Type B pancreatic cell (in vitro differentiated cells): ENCODE measurements around the gene SLAMF6. TPM values are rescaled to one million over a fixed set of nuclear protein-coding genes. Genes with fewer than 3 reads are reported as not detected.

Source experiments
- DNase-seq: peaks from one replicate; pipeline ENCODE4 v3.0.0; 2021; ENCODE audit warnings: mixed read lengths; ENCODE audit not compliant: unreplicated experiment; ENCODE audit errors: extremely low spot score
- H3K27ac Mint-ChIP-seq: 2 replicates; pipeline ENCODE4 v1.8.0; 2021; ENCODE audit warnings: mild to moderate bottlenecking, mixed read lengths
- H3K27me3 Mint-ChIP-seq: 2 replicates; pipeline ENCODE4 v1.8.0; 2021; ENCODE audit warnings: mixed read lengths
- H3K36me3 Mint-ChIP-seq: 2 replicates; pipeline ENCODE4 v1.8.0; 2021; ENCODE audit warnings: mixed read lengths
- H3K4me1 Mint-ChIP-seq: one replicate; pipeline ENCODE4 v1.8.0; 2021; ENCODE audit warnings: mixed read lengths; ENCODE audit not compliant: unreplicated experiment
- H3K4me3 Mint-ChIP-seq: 2 replicates; pipeline ENCODE4 v1.8.0; 2021; ENCODE audit warnings: mild to moderate bottlenecking, mixed read lengths
- H3K9me3 Mint-ChIP-seq: 2 replicates; pipeline ENCODE4 v1.8.0; 2021; ENCODE audit warnings: mixed read lengths
- CTCF ChIP-seq: fragments of 200-600 bp; sonication (generic); conservative IDR thresholded peaks from 2 replicates; pipeline ENCODE4 v1.5.0; 2021; ENCODE audit warnings: antibody characterized with exemption, mild to moderate bottlenecking
- total RNA-seq: library from RNA; stranded (reverse); gene quantifications from 2 replicates; pipeline ENCODE4 v1.2.1, GENCODE V29; 2021; ENCODE audit warnings: low replicate concordance

SLAMF6 gene
- total RNA-seq, 1 donor from 2014 or later: not detected

DNA sequence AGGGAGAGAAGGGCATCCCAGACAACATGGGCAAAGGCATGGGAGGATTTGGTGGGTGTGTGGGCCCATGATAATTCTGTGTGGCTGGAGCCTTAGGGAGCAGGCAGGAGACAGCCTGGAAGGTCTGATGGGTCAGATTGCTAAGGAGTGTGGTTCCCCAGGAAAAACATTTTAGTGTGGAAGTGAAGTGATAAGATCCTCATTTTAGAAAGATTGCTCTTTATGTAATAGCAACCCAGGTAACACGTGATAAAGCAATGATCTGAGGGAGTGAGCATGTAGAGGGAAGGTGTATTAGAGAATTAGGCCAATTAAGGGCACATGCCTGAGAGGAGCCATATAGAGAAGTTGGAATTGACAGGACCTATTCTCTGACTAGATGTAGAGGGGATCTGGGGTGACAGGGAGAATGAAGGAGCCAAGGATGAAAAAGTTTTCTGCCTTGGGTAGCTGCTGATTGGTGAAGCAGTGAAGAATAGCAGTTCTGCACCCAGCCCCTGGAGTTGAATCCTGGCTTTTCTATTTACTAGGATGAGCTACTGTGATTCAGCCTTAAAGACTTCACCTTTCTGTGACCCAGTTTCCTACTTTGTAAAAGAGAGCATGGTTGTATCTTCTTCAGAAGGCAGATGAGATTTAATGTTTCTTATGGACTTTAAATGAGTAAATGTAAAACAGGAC lies 18.7 kb upstream of the SLAMF6 start:
- H3K27ac Mint-ChIP-seq: no peak overlapping the region

DNA sequence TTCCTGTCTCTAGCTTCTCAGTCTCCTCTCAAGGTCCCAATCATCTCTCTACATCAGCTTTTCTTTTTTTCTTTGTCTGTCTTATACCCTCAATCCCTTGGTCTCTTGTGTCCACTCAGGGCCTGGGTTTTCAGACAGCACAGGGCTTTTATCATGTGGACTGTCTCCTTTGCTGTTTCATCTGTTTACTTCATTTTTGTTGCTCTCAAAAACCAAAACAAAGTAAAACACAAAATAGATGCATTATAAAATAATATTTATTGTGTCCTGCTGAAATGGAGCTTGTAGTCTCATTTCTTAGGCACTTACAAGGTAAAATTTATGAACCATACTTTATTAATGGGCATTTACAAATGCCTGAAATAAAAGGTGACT lies 17.8 kb upstream of the SLAMF6 start:
- no peak overlapping the region for H3K4me3 Mint-ChIP-seq
- no peak for TF ChIP-seq CTCF
- H3K36me3 Mint-ChIP-seq: no peaks in the 10 kb centered on the region
- H3K27me3 Mint-ChIP-seq: no peaks in the 10 kb centered on the region
- no peak for DNase-seq
- H3K4me1 Mint-ChIP-seq: peaks cover 7% of the 10 kb centered on the region
- H3K9me3 Mint-ChIP-seq: no peaks in the 10 kb centered on the region
- no peak overlapping the region for H3K27ac Mint-ChIP-seq

More for the DNA sequence above, 18.7 kb upstream of the SLAMF6 start:
- H3K9me3 Mint-ChIP-seq: no peaks in the 10 kb centered on the region
- DNase-seq: no peak
- H3K4me3 Mint-ChIP-seq: no peak overlapping the region
- H3K36me3 Mint-ChIP-seq: no peaks in the 10 kb centered on the region
- no peak for TF ChIP-seq CTCF
- no peaks in the 10 kb centered on the region for H3K27me3 Mint-ChIP-seq
- H3K4me1 Mint-ChIP-seq: peaks cover 7% of the 10 kb centered on the region

GRCh38 chr1:160539990-160540858 lies 17.2 kb upstream of the SLAMF6 start:
- Mint-ChIP-seq H3K4me1 (peaks cover 7% of the 10 kb centered on the region), H3K27ac (no peak overlapping the region)

GRCh38 chr1:160539684-160539989 lies 16.6 kb upstream of the SLAMF6 start:
- Mint-ChIP-seq H3K4me1 (peaks cover 7% of the 10 kb centered on the region), H3K4me3 (peak overlapping the region; percentile 16), H3K27ac (no peak overlapping the region), H3K36me3 (no peaks in the 10 kb centered on the region), H3K27me3 (no peaks in the 10 kb centered on the region), H3K9me3 (no peaks in the 10 kb centered on the region)
- no peak for DNase-seq
- TF ChIP-seq CTCF: no peak

More at GRCh38 chr1:160539990-160540858, 17.2 kb upstream of the SLAMF6 start:
- Mint-ChIP-seq H3K4me3 (peak overlapping the region; percentile 16), H3K36me3 (no peaks in the 10 kb centered on the region), H3K27me3 (no peaks in the 10 kb centered on the region), H3K9me3 (no peaks in the 10 kb centered on the region)
- TF ChIP-seq CTCF: no peak
- DNase-seq: no peak

DNA sequence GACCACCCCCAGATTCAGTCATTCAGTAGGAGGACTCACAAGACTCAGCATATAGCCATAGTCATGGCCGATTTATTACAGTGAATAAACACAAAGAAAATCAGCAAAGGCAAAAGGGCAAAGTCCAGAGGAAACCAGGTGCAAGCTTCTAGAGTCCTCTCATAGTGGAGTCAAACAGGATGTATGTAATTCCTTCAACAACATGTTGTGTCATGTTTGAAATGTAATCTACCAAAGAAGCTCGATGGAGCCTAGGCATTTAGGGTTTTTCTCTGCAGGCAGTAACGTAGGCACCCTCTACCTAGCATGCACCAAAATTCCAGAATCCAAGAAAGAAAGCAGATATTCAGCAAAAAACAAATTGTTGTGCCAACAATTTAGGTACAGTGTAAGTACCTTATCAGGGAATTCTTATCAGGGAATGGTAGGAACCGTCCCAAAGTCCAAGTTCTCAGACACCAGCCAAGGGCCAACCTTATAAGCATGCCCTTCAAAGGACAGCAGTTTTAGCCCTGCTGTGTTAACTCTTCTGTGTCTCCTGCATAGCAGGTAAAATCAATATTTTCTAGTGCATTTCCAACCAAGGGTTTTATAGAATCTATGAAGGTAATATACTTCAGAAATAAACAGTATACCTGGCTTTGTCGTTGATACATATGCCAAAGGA lies 16.1 kb upstream of the SLAMF6 start:
- no peaks in the 10 kb centered on the region for H3K9me3 Mint-ChIP-seq
- no peak for DNase-seq
- no peak for TF ChIP-seq CTCF
- no peaks in the 10 kb centered on the region for H3K36me3 Mint-ChIP-seq
- peak overlapping the region; percentile 63 for H3K4me3 Mint-ChIP-seq
- H3K4me1 Mint-ChIP-seq: peaks cover 7% of the 10 kb centered on the region
- no peaks in the 10 kb centered on the region for H3K27me3 Mint-ChIP-seq
- H3K27ac Mint-ChIP-seq: peak overlapping the region; percentile 65
